H1 (cell line): ENCODE measurements around the gene ARID5B. TPM values are rescaled to one million over a fixed set of nuclear protein-coding genes. Genes with fewer than 3 reads are reported as not detected.

Experiments
- CTCF ChIA-PET: fragments of 300-600 bp; sonication (Branson Sonifier 250); formaldehyde crosslinking; loops from one replicate; lab custom pipeline; 2021; ENCODE audit not compliant: partially characterized antibody; lab: Charles Lee
- POLR2A ChIA-PET: fragments of 300-600 bp; sonication (Branson Sonifier 250); formaldehyde crosslinking; loops from one replicate; lab custom pipeline; 2021; ENCODE audit warnings: inconsistent platforms; ENCODE audit not compliant: partially characterized antibody; lab: Charles Lee
- DNase-seq, 2 experiments: peaks; one replicate each; pipeline versions ENCODE4 v3.0.0 to v3.0.0-alpha.2; 2010 to 2022; ENCODE audit warnings: low spot score in 2 of 2, low read depth in 1 of 2, mixed read lengths in 1 of 2
- FAIRE-seq: peaks from 2 replicates; lab custom pipeline; 2011; peaks lifted over from hg19 to GRCh38; lab: Jason Lieb, UNC
- H2AFZ ChIP-seq: 2 replicates; pipeline ENCODE4 v1.8.1; 2012; ENCODE audit warnings: low read length, inconsistent platforms
- H2AK5ac ChIP-seq: 2 replicates; pipeline ENCODE4 v1.6.1; 2013; ENCODE audit warnings: low read depth, low read length
- H2BK120ac ChIP-seq: replicated peaks from 2 replicates; pipeline ENCODE3; 2013; ENCODE audit warnings: low read depth, low read length, inconsistent platforms
- H2BK12ac ChIP-seq: 2 replicates; pipeline ENCODE4 v1.6.1; 2013; ENCODE audit warnings: low read depth, low read length
- H2BK15ac ChIP-seq: 2 replicates; pipeline ENCODE4 v1.6.1; 2013; ENCODE audit warnings: low read length
- H2BK20ac ChIP-seq: 2 replicates; pipeline ENCODE4 v1.6.1; 2013; ENCODE audit warnings: low read length
- H2BK5ac ChIP-seq: 2 replicates; pipeline ENCODE4 v1.6.1; 2013; ENCODE audit warnings: low read depth, low read length
- H3K14ac ChIP-seq: 2 replicates; pipeline ENCODE4 v1.6.1; 2013; ENCODE audit warnings: inconsistent platforms; ENCODE audit not compliant: insufficient read length
- H3K18ac ChIP-seq: 2 replicates; pipeline ENCODE4 v1.6.1; 2013; ENCODE audit warnings: low read length; ENCODE audit errors: extremely low read depth
- H3K23ac ChIP-seq: 2 replicates; pipeline ENCODE4 v1.6.1; 2013; ENCODE audit warnings: inconsistent platforms; ENCODE audit not compliant: insufficient read length
- H3K23me2 ChIP-seq: 2 replicates; pipeline ENCODE4 v1.6.1; 2013; ENCODE audit warnings: low read depth, low read length
- H3K27ac ChIP-seq: 2 replicates; pipeline ENCODE4 v1.6.1; 2011; ENCODE audit warnings: low read depth, low read length, inconsistent platforms
- H3K27me3 ChIP-seq, 4 experiments: replicated peaks in 1 of 4; 1 replicate in 1 of 4; 2 replicates in 3 of 4; pipeline versions ENCODE4 v1.6.1 to v1.8.1; 2011 to 2013; ENCODE audit warnings: low read length in 3 of 4, mild to moderate bottlenecking in 3 of 4, inconsistent platforms in 2 of 4, mixed read lengths in 2 of 4, moderate library complexity in 1 of 4; ENCODE audit not compliant: control insufficient read depth in 3 of 4, insufficient read depth in 3 of 4; ENCODE audit errors: extremely low read depth in 1 of 4
- H3K36me3 ChIP-seq, 4 experiments: 2 replicates each; pipeline versions ENCODE4 v1.6.1 to v1.8.1; 2011 to 2013; ENCODE audit warnings: mild to moderate bottlenecking in 4 of 4, low read length in 3 of 4, moderate library complexity in 2 of 4, control low read depth in 1 of 4, inconsistent platforms in 1 of 4; ENCODE audit not compliant: insufficient read depth in 4 of 4, control insufficient read depth in 2 of 4
- H3K4ac ChIP-seq: replicated peaks from 2 replicates; pipeline ENCODE3; 2013; ENCODE audit warnings: low read length, low read depth, mixed read lengths, inconsistent platforms; ENCODE audit not compliant: insufficient read length
- H3K4me1 ChIP-seq, 4 experiments: replicated peaks in 1 of 4; 1 replicate in 1 of 4; 2 replicates in 3 of 4; pipeline versions ENCODE4 v1.6.1 to v1.8.1; 2011 to 2013; ENCODE audit warnings: low read length in 3 of 4, inconsistent platforms in 2 of 4, mixed read lengths in 1 of 4; ENCODE audit not compliant: insufficient read depth in 4 of 4, control insufficient read depth in 3 of 4
- H3K4me2 ChIP-seq, 2 experiments: 2 replicates each; pipeline versions ENCODE4 v1.6.1 to v1.8.1; 2011 to 2013; ENCODE audit warnings: low read depth in 2 of 2, low read length in 2 of 2, control low read depth in 1 of 2, inconsistent platforms in 1 of 2, mild to moderate bottlenecking in 1 of 2; ENCODE audit not compliant: insufficient read depth in 1 of 2
- H3K4me3 ChIP-seq, 4 experiments: fragments of 200-600, 300-600 bp in 1 of 4; sonication (generic), shearing (Covaris generic), sonication (Bioruptor Twin) in 1 of 4; 2 replicates each; pipeline versions ENCODE4 v1.5.1 to v1.8.1; 2011 to 2016; ENCODE audit warnings: low read length in 4 of 4, low read depth in 3 of 4, control low read depth in 2 of 4, inconsistent platforms in 2 of 4, mild to moderate bottlenecking in 2 of 4, mixed read lengths in 1 of 4, moderate library complexity in 1 of 4; ENCODE audit not compliant: insufficient read depth in 2 of 4; ENCODE audit errors: extremely low read depth in 1 of 4
- H3K56ac ChIP-seq: replicated peaks from 2 replicates; pipeline ENCODE3; 2013; ENCODE audit warnings: low read depth, mild to moderate bottlenecking, mixed read lengths, low read length, inconsistent platforms; ENCODE audit not compliant: insufficient read length
- H3K79me1 ChIP-seq: 2 replicates; pipeline ENCODE4 v1.6.1; 2013; ENCODE audit warnings: low read depth, low read length, control low read depth
- H3K79me2 ChIP-seq, 2 experiments: 2 replicates each; pipeline versions ENCODE4 v1.6.1 to v1.8.1; 2012 to 2013; ENCODE audit warnings: low read length in 2 of 2, mild to moderate bottlenecking in 2 of 2, inconsistent platforms in 1 of 2; ENCODE audit not compliant: insufficient read depth in 2 of 2, control insufficient read depth in 1 of 2
- H3K9ac ChIP-seq, 4 experiments: replicated peaks in 1 of 4; 1 replicate in 1 of 4; 2 replicates in 3 of 4; pipeline versions ENCODE4 v1.6.1 to v1.8.1; 2011 to 2013; ENCODE audit warnings: low read depth in 3 of 4, low read length in 3 of 4, control low read depth in 2 of 4, mild to moderate bottlenecking in 2 of 4, moderate library complexity in 2 of 4, inconsistent platforms in 1 of 4; ENCODE audit errors: extremely low read depth in 1 of 4
- H3K9me3 ChIP-seq, 2 experiments: 2 replicates each; pipeline versions ENCODE4 v1.6.1 to v1.8.1; 2012 to 2013; ENCODE audit warnings: mild to moderate bottlenecking in 2 of 2, moderate library complexity in 2 of 2, control low read depth in 1 of 2, inconsistent platforms in 1 of 2, low read depth in 1 of 2, low read length in 1 of 2, mixed read lengths in 1 of 2; ENCODE audit not compliant: insufficient read depth in 2 of 2
- H4K20me1 ChIP-seq, 2 experiments: replicated peaks in 1 of 2; 2 replicates each; pipeline versions ENCODE3 to v1.8.1; 2011 to 2013; ENCODE audit warnings: inconsistent platforms in 2 of 2, low read length in 2 of 2, mild to moderate bottlenecking in 1 of 2; ENCODE audit not compliant: insufficient read depth in 2 of 2, control insufficient read depth in 1 of 2
- H4K5ac ChIP-seq: 2 replicates; pipeline ENCODE4 v1.6.1; 2013; ENCODE audit warnings: low read length, low read depth, mixed read lengths, inconsistent platforms; ENCODE audit not compliant: insufficient read length
- H4K8ac ChIP-seq: 2 replicates; pipeline ENCODE4 v1.8.0; 2013; ENCODE audit warnings: mild to moderate bottlenecking, moderate library complexity, low read length, inconsistent platforms; ENCODE audit not compliant: insufficient read depth; ENCODE audit errors: extremely low read depth
- H4K91ac ChIP-seq: replicated peaks from 2 replicates; pipeline ENCODE3; 2013; ENCODE audit warnings: low read length, mixed read lengths, inconsistent platforms; ENCODE audit not compliant: insufficient read length
- ASH2L ChIP-seq: fragments of 200-600, 300-600 bp; sonication (generic); IDR thresholded peaks from one replicate; pipeline ENCODE4 v1.7.1; 2017; ENCODE audit warnings: low read length
- BACH1 ChIP-seq: IDR thresholded peaks from 2 replicates; pipeline ENCODE4 v1.6.1; 2012; ENCODE audit warnings: low read length, improper control_type of control experiment
- CHD2 ChIP-seq: IDR thresholded peaks from 2 replicates; pipeline ENCODE4 v1.6.1; 2012; ENCODE audit warnings: low read length, improper control_type of control experiment
- GTF2F1 ChIP-seq: IDR thresholded peaks from 2 replicates; pipeline ENCODE4 v1.6.1; 2012; ENCODE audit warnings: low read depth, low read length, improper control_type of control experiment, borderline replicate concordance
- HDAC2 ChIP-seq, 2 experiments: fragments of 300-600 bp in 1 of 2; sonication (generic) in 1 of 2; IDR thresholded peaks; 2 replicates each; pipeline ENCODE4 v1.6.1; 2011 to 2012; ENCODE audit warnings: low read depth in 2 of 2, low read length in 2 of 2, mild to moderate bottlenecking in 2 of 2, moderate library complexity in 2 of 2, borderline replicate concordance in 1 of 2, inconsistent platforms in 1 of 2
- HDAC6 ChIP-seq: IDR thresholded peaks from one replicate; pipeline ENCODE4 v1.7.1; 2012; ENCODE audit warnings: low read depth, mild to moderate bottlenecking, inconsistent platforms, low read length, moderate library complexity
- JUN ChIP-seq: IDR thresholded peaks from 2 replicates; pipeline ENCODE4 v1.6.1; 2011; ENCODE audit warnings: low read depth, mild to moderate bottlenecking, improper control_type of control experiment, low read length
- JUND ChIP-seq: IDR thresholded peaks from 2 replicates; pipeline ENCODE4 v1.6.1; 2011; ENCODE audit warnings: mild to moderate bottlenecking, improper control_type of control experiment, low read length
- MAFK ChIP-seq: IDR thresholded peaks from 2 replicates; pipeline ENCODE4 v1.6.1; 2012; ENCODE audit warnings: low read depth, mild to moderate bottlenecking, improper control_type of control experiment, low read length
- RBBP5 ChIP-seq: IDR thresholded peaks from 2 replicates; pipeline ENCODE4 v1.7.1; 2012; ENCODE audit warnings: low read depth, mild to moderate bottlenecking, inconsistent platforms, low read length, moderate library complexity, borderline replicate concordance
- SIRT6 ChIP-seq: IDR thresholded peaks from one replicate; pipeline ENCODE4 v1.7.1; 2012; ENCODE audit warnings: low read length, inconsistent platforms
- SIX5 ChIP-seq: IDR thresholded peaks from 2 replicates; pipeline ENCODE4 v1.6.1; 2011; ENCODE audit warnings: mild to moderate bottlenecking, low read depth, low read length
- TEAD4 ChIP-seq: IDR thresholded peaks from 2 replicates; pipeline ENCODE4 v1.6.1; 2012; ENCODE audit warnings: low read depth, low read length, inconsistent platforms, mixed read lengths
- WGBS, 2 experiments: shearing (Covaris generic) in 1 of 2; methylation state at CpG; one replicate each; pipeline versions ENCODE4 v1.1.6 to v1.1.7; 2013 to 2015; ENCODE audit warnings: low lambda C conversion rate in 2 of 2, mixed read lengths in 2 of 2, inconsistent platforms in 1 of 2, low coverage in 1 of 2, missing lambda C conversion rate in 1 of 2; ENCODE audit not compliant: insufficient replicate concordance in 2 of 2, insufficient coverage in 1 of 2, insufficient read length in 1 of 2; ENCODE audit errors: extremely low coverage in 1 of 2, missing lambda C conversion rate in 1 of 2; 5-methylcytosine and 5-hydroxymethylcytosine counted together
- polyA plus RNA-seq, 7 experiments: library from polyadenylated mRNA; depleted of rRNA in 3 of 7; stranded (reverse) in 5 of 7; unstranded in 2 of 7; fragments of >200 nt in 5 of 7; fragments of 200-250 nt in 2 of 7; gene quantifications; 1 replicate in 5 of 7; 2 replicates in 1 of 7; 4 replicates in 1 of 7; pipeline versions ENCODE4 v1.2.1 to v1.2.3, GENCODE V29; 2011 to 2013; ENCODE audit warnings: missing spikeins in 2 of 7, mixed read lengths in 2 of 7
- total RNA-seq: library from RNA; stranded (reverse); fragmentation: NEBNext Ultra II Directional; extraction: Animal tissue kit (Norgen Biotek cat#: 25700); gene quantifications from 2 replicates; pipeline ENCODE4 v1.2.1, GENCODE V29; 2021

ARID5B gene
- total and polyA plus RNA-seq, 2 of the 8 experiments (the other 6 are each of a cell fraction or from before 2014, with no cell fraction given), result 0.21 to 1.1 TPM

DNA sequence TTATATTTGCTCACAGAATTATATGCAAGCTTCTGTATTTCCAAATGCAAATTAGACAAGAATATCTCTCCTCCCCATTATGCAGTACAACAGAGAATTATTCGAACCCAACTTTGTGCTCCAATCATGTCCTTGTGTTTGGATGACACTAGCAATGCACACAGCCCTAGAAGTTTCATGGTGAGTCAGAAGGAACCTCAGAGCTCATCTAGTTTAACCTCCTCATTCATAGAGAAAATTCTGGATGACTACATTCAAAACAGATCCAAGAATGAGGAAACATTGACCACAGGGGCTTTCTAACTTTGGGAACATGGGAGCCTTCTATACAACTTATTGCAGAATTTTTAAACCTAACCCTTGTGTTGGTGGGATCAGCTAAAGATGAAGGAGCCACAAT lies 12.8 kb upstream of the ARID5B start:
- CTCF ChIA-PET, result interaction anchor here (0.6 kb wide), 1 partner anchor 8 kb away, joined by 3 read pairs; no protein-coding TSS in a partner anchor

More for the DNA sequence above, 12.8 kb upstream of the ARID5B start:
- H3K27me3 ChIP-seq, result no peaks in the 10 kb centered on the region
- no peaks in the 10 kb centered on the region for H3K4me1 ChIP-seq
- no peak overlapping the region for H2BK12ac ChIP-seq
- H3K4me2 ChIP-seq, result no peak overlapping the region
- H2AFZ ChIP-seq, result no peak overlapping the region
- no peak for DNase-seq
- 92% methylated on average over 1 of the region's 1 CpG; no CpG with 5 or more reads in 1 of the 2 experiments for WGBS, 2 experiments
- no peak overlapping the region for H3K4me3 ChIP-seq
- H4K20me1 ChIP-seq, result no peaks in the 10 kb centered on the region
- H3K56ac ChIP-seq, result no peak overlapping the region
- H3K9ac ChIP-seq, result no peak overlapping the region
- no peak overlapping the region for H2BK20ac ChIP-seq
- no peaks in the 10 kb centered on the region for H3K9me3 ChIP-seq
- H3K79me1 ChIP-seq, result no peaks in the 10 kb centered on the region
- TF ChIP-seq CHD2 (no peak), ASH2L (no peak), RBBP5 (no peak), JUND (no peak), GTF2F1 (no peak), MAFK (no peak), JUN (no peak), SIRT6 (no peak), HDAC6 (no peak), SIX5 (no peak), TEAD4 (no peak), BACH1 (no peak), HDAC2 (IDR thresholded peaks at IDR 0.05; ENCODE audit: borderline replicate concordance in 1 of 2, low read depth in 2 of 2, low read length in 2 of 2) (no peak)
- no peak overlapping the region for H3K27ac ChIP-seq
- no peak for FAIRE-seq
- H3K23ac ChIP-seq, result no peak overlapping the region
- no peaks in the 10 kb centered on the region for H3K79me2 ChIP-seq
- no peak overlapping the region for H4K8ac ChIP-seq
- H3K36me3 ChIP-seq, result no peaks in the 10 kb centered on the region
- H3K23me2 ChIP-seq, result no peaks in the 10 kb centered on the region
- no peak overlapping the region for H3K4ac ChIP-seq
- H3K18ac ChIP-seq, result no peak overlapping the region
- H3K14ac ChIP-seq, result no peak overlapping the region
- no peak overlapping the region for H2AK5ac ChIP-seq
- H2BK5ac ChIP-seq, result no peak overlapping the region
- H2BK120ac ChIP-seq, result no peak overlapping the region
- no peak overlapping the region for H2BK15ac ChIP-seq
- H4K91ac ChIP-seq, result no peak overlapping the region
- H4K5ac ChIP-seq, result no peak overlapping the region
- POLR2A ChIA-PET, result no interaction called here
